Measurements from ENCODE around the gene LRP8. TPM values are rescaled to one million over a fixed set of nuclear protein-coding genes. Genes with fewer than 3 reads are reported as not detected.

Gene LRP8
- total RNA-seq, 1 donor from 2014 or later: 12.8 TPM

- FAIRE-seq: no peak
- Histone ChIP-seq H3K4me2 (ENCODE audit: low read length) (no peak overlapping the region), H3K79me2 (ENCODE audit: insufficient read depth, low read length) (no peaks in the 10 kb centered on the region), H3K27me3 (ENCODE audit: insufficient read depth, low read length) (no peaks in the 10 kb centered on the region), H4K20me1 (ENCODE audit: insufficient read depth, low read length) (no peaks in the 10 kb centered on the region), H3K9ac (ENCODE audit: low read length) (no peak overlapping the region), H3K4me1 (ENCODE audit: insufficient read depth, low read length) (no peaks in the 10 kb centered on the region), H3K36me3 (ENCODE audit: insufficient read depth, low read length) (peaks cover 50% of the 10 kb centered on the region), H3K9me3 (ENCODE audit: insufficient read depth, low read depth, low read length) (peaks cover 8% of the 10 kb centered on the region), H2AFZ (ENCODE audit: low read depth, low read length) (no peak overlapping the region), H3K4me3 (ENCODE audit: insufficient read depth, low read depth, low read length) (no peak overlapping the region), H3K27ac (ENCODE audit: low read depth, low read length) (no peak overlapping the region)
- H3K36me3 Mint-ChIP-seq (ENCODE audit: low read depth, unreplicated experiment): peaks cover 32% of the 10 kb centered on the region
- peaks cover 6% of the 10 kb centered on the region for H3K9me3 Mint-ChIP-seq (ENCODE audit: unreplicated experiment)
- H3K27me3 Mint-ChIP-seq (ENCODE audit: low read depth, unreplicated experiment): no peaks in the 10 kb centered on the region
- no peaks in the 10 kb centered on the region for H3K4me1 Mint-ChIP-seq (ENCODE audit: low read depth, unreplicated experiment)
- no peak overlapping the region for H3K27ac Mint-ChIP-seq (ENCODE audit: unreplicated experiment)
- H3K4me3 Mint-ChIP-seq (ENCODE audit: unreplicated experiment): no peak overlapping the region
- no peak for TF ChIP-seq EZH2 (IDR thresholded peaks at IDR 0.05; ENCODE audit: insufficient read depth, low read length)
- TF ChIP-seq CTCF (IDR thresholded peaks at IDR 0.05; ENCODE audit: insufficient read depth, low read depth, low read length): no peak
- DNase-seq (ENCODE audit: low read depth): no peak
These were observed 116.9 kb downstream of the LRP8 start for GRCh38 chr1:53210954-53211353.

DNA sequence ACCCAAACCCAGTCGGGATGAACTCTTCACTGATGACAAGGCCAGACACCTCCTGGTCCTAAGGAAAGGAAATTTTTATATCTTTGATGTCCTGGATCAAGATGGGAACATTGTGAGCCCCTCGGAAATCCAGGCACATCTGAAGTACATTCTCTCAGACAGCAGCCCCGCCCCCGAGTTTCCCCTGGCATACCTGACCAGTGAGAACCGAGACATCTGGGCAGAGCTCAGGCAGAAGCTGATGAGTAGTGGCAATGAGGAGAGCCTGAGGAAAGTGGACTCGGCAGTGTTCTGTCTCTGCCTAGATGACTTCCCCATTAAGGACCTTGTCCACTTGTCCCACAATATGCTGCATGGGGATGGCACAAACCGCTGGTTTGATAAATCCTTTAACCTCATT is 117.5 kb downstream of the LRP8 start:
- no peaks in the 10 kb centered on the region for H3K27me3 ChIP-seq (ENCODE audit: insufficient read depth, low read length)
- H3K4me3 Mint-ChIP-seq (ENCODE audit: unreplicated experiment): no peak overlapping the region
- TF ChIP-seq CTCF (IDR thresholded peaks at IDR 0.05; ENCODE audit: insufficient read depth, low read depth, low read length): no peak
- no peak for TF ChIP-seq EZH2 (IDR thresholded peaks at IDR 0.05; ENCODE audit: insufficient read depth, low read length)
- no peaks in the 10 kb centered on the region for H3K79me2 ChIP-seq (ENCODE audit: insufficient read depth, low read length)
- H3K4me2 ChIP-seq (ENCODE audit: low read length): no peak overlapping the region
- H3K27me3 Mint-ChIP-seq (ENCODE audit: low read depth, unreplicated experiment): no peaks in the 10 kb centered on the region
- peaks cover 6% of the 10 kb centered on the region for H3K9me3 Mint-ChIP-seq (ENCODE audit: unreplicated experiment)
- no peak overlapping the region for H3K4me3 ChIP-seq (ENCODE audit: insufficient read depth, low read depth, low read length)
- no peak for DNase-seq (ENCODE audit: low read depth)
- no peaks in the 10 kb centered on the region for H3K4me1 Mint-ChIP-seq (ENCODE audit: low read depth, unreplicated experiment)
- H3K27ac ChIP-seq (ENCODE audit: low read depth, low read length): no peak overlapping the region
- H4K20me1 ChIP-seq (ENCODE audit: insufficient read depth, low read length): no peaks in the 10 kb centered on the region
- no peak overlapping the region for H3K9ac ChIP-seq (ENCODE audit: low read length)
- no peak overlapping the region for H2AFZ ChIP-seq (ENCODE audit: low read depth, low read length)
- no peak overlapping the region for H3K27ac Mint-ChIP-seq (ENCODE audit: unreplicated experiment)
- peaks cover 37% of the 10 kb centered on the region for H3K36me3 Mint-ChIP-seq (ENCODE audit: low read depth, unreplicated experiment)
- no peak for FAIRE-seq
- peaks cover 10% of the 10 kb centered on the region for H3K9me3 ChIP-seq (ENCODE audit: insufficient read depth, low read depth, low read length)
- H3K36me3 ChIP-seq (ENCODE audit: insufficient read depth, low read length): peaks cover 50% of the 10 kb centered on the region
- H3K4me1 ChIP-seq (ENCODE audit: insufficient read depth, low read length): no peaks in the 10 kb centered on the region

DNA sequence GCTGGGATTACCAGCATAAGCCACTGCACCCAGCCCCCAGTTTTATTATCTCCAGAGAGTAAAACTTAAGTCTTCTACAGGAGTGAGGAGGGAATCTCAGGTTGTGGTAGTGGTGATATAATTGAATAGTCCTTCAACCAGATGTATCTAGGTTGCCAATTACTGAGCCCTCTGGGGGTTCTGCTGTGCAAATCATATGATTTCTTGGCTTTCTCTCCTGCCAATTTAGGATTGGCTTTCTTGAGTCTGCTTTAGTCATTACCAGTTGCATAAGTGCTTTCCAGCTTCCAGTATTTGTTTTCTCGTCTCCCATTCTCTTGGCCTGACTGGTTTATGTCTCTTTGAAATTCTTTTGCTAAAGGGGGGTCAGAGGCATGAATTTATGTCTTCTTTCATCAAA is 120.1 kb downstream of the LRP8 start:
- no peak overlapping the region for H3K27ac ChIP-seq (ENCODE audit: low read depth, low read length)
- DNase-seq (ENCODE audit: low read depth) (no peak), FAIRE-seq (no peak)
- no peaks in the 10 kb centered on the region for H3K27me3 ChIP-seq (ENCODE audit: insufficient read depth, low read length)
- no peak overlapping the region for H2AFZ ChIP-seq (ENCODE audit: low read depth, low read length)
- no peak overlapping the region for H3K9ac ChIP-seq (ENCODE audit: low read length)
- H4K20me1 ChIP-seq (ENCODE audit: insufficient read depth, low read length): no peaks in the 10 kb centered on the region
- TF ChIP-seq CTCF (IDR thresholded peaks at IDR 0.05; ENCODE audit: insufficient read depth, low read depth, low read length): no peak
- no peak for TF ChIP-seq EZH2 (IDR thresholded peaks at IDR 0.05; ENCODE audit: insufficient read depth, low read length)
- H3K4me1 ChIP-seq (ENCODE audit: insufficient read depth, low read length): no peaks in the 10 kb centered on the region
- H3K4me2 ChIP-seq (ENCODE audit: low read length): no peak overlapping the region
- Mint-ChIP-seq H3K9me3 (ENCODE audit: unreplicated experiment) (peaks cover 11% of the 10 kb centered on the region), H3K4me3 (ENCODE audit: unreplicated experiment) (no peak overlapping the region), H3K4me1 (ENCODE audit: low read depth, unreplicated experiment) (no peaks in the 10 kb centered on the region), H3K27ac (ENCODE audit: unreplicated experiment) (no peak overlapping the region), H3K27me3 (ENCODE audit: low read depth, unreplicated experiment) (no peaks in the 10 kb centered on the region), H3K36me3 (ENCODE audit: low read depth, unreplicated experiment) (peaks cover 50% of the 10 kb centered on the region)
- H3K9me3 ChIP-seq (ENCODE audit: insufficient read depth, low read depth, low read length): peaks cover 10% of the 10 kb centered on the region
- H3K36me3 ChIP-seq (ENCODE audit: insufficient read depth, low read length): peaks cover 39% of the 10 kb centered on the region
- H3K79me2 ChIP-seq (ENCODE audit: insufficient read depth, low read length): no peaks in the 10 kb centered on the region
- no peak overlapping the region for H3K4me3 ChIP-seq (ENCODE audit: insufficient read depth, low read depth, low read length)

Data from astrocyte (in vitro differentiated cells and primary cell).